ENCODE results near the gene KNTC1.

- TF ChIP-seq CTCF (conservative IDR thresholded peaks at IDR 0.05; ENCODE audit: low read depth, low read length) (no peak), EZH2 (IDR thresholded peaks at IDR 0.05; ENCODE audit: borderline replicate concordance, low read depth, low read length, poor library complexity, severe bottlenecking) (no peak)
Measured at GRCh38 chr12:122646517-122647217, 119.6 kb downstream of the KNTC1 start.
